Progenitor cell of endocrine pancreas (in vitro differentiated cells): ENCODE measurements around the gene NXPH4. TPM values are rescaled to one million over a fixed set of nuclear protein-coding genes. Genes with fewer than 3 reads are reported as not detected.

Experiments
- DNase-seq: peaks from one replicate; pipeline ENCODE4 v3.0.0; 2021; ENCODE audit warnings: low spot score; ENCODE audit not compliant: unreplicated experiment
- H3K27ac Mint-ChIP-seq: 2 replicates; pipeline ENCODE4 v1.8.0; 2021; ENCODE audit warnings: mild to moderate bottlenecking, moderate library complexity, mixed read lengths
- H3K27me3 Mint-ChIP-seq: 2 replicates; pipeline ENCODE4 v1.8.0; 2021; ENCODE audit warnings: mixed read lengths
- H3K36me3 Mint-ChIP-seq: 2 replicates; pipeline ENCODE4 v1.8.0; 2022; ENCODE audit warnings: mixed read lengths; ENCODE audit not compliant: insufficient read depth
- H3K4me1 Mint-ChIP-seq: 2 replicates; pipeline ENCODE4 v1.8.0; 2021; ENCODE audit warnings: low read depth, mixed read lengths
- H3K4me3 Mint-ChIP-seq: 2 replicates; pipeline ENCODE4 v1.8.0; 2021; ENCODE audit warnings: low read depth, mild to moderate bottlenecking, moderate library complexity, mixed read lengths
- H3K9me3 Mint-ChIP-seq: 2 replicates; pipeline ENCODE4 v1.8.0; 2021; ENCODE audit warnings: low read depth, mixed read lengths
- total RNA-seq: library from RNA; stranded (reverse); gene quantifications from 2 replicates; pipeline ENCODE4 v1.2.1, GENCODE V29; 2021
- TF ChIP-seq, protein P1 (sequence below): fragments of 200-600 bp; sonication (generic); IDR thresholded peaks from one replicate; pipeline ENCODE4 v1.5.0; 2021; ENCODE audit warnings: antibody characterized with exemption, mild to moderate bottlenecking; ENCODE audit not compliant: unreplicated experiment

The NXPH4 gene
- total RNA-seq, 1 donor from 2014 or later = 2.0 TPM

DNA sequence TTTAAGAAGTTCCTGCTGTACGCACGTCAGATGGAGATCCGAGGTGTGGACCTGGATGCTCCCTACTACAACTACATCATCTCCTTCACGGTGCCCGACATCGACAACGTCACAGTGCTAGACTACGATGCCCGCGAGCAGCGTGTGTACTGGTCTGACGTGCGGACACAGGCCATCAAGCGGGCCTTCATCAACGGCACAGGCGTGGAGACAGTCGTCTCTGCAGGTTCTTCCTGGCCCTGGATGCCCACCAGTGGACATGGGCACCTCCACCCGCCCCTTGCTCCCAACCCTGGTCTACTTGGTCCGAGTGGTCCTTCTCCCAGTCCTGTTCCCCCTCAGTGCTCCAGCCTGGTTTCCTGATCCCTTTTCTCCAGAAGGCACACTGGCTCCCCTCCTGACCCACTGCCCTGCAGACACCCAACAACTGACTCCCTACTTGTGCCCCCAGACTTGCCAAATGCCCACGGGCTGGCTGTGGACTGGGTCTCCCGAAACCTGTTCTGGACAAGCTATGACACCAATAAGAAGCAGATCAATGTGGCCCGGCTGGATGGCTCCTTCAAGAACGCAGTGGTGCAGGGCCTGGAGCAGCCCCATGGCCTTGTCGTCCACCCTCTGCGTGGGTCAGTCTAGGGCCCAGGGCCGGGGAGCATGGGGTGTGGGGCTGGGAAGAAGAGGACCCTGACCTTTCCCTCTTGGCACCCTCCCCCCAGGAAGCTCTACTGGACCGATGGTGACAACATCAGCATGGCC, 37.1 kb upstream of the NXPH4 start:
- Mint-ChIP-seq H3K4me3 (no peak overlapping the region), H3K36me3 (peaks cover 19% of the 10 kb centered on the region), H3K27me3 (no peaks in the 10 kb centered on the region), H3K9me3 (no peaks in the 10 kb centered on the region), H3K27ac (no peak overlapping the region), H3K4me1 (no peaks in the 10 kb centered on the region)
- TF ChIP-seq, protein P1, sequence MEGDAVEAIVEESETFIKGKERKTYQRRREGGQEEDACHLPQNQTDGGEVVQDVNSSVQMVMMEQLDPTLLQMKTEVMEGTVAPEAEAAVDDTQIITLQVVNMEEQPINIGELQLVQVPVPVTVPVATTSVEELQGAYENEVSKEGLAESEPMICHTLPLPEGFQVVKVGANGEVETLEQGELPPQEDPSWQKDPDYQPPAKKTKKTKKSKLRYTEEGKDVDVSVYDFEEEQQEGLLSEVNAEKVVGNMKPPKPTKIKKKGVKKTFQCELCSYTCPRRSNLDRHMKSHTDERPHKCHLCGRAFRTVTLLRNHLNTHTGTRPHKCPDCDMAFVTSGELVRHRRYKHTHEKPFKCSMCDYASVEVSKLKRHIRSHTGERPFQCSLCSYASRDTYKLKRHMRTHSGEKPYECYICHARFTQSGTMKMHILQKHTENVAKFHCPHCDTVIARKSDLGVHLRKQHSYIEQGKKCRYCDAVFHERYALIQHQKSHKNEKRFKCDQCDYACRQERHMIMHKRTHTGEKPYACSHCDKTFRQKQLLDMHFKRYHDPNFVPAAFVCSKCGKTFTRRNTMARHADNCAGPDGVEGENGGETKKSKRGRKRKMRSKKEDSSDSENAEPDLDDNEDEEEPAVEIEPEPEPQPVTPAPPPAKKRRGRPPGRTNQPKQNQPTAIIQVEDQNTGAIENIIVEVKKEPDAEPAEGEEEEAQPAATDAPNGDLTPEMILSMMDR = no peak
- no peak for DNase-seq

GRCh38 chr12:57180321-57180989, 36.1 kb upstream of the NXPH4 start:
- no peak for DNase-seq
- no peaks in the 10 kb centered on the region for H3K9me3 Mint-ChIP-seq
- H3K36me3 Mint-ChIP-seq = peaks cover 17% of the 10 kb centered on the region
- H3K4me1 Mint-ChIP-seq = no peaks in the 10 kb centered on the region
- H3K27me3 Mint-ChIP-seq = no peaks in the 10 kb centered on the region
- TF ChIP-seq, protein P1 = no peak
- no peak overlapping the region for H3K4me3 Mint-ChIP-seq
- no peak overlapping the region for H3K27ac Mint-ChIP-seq

DNA sequence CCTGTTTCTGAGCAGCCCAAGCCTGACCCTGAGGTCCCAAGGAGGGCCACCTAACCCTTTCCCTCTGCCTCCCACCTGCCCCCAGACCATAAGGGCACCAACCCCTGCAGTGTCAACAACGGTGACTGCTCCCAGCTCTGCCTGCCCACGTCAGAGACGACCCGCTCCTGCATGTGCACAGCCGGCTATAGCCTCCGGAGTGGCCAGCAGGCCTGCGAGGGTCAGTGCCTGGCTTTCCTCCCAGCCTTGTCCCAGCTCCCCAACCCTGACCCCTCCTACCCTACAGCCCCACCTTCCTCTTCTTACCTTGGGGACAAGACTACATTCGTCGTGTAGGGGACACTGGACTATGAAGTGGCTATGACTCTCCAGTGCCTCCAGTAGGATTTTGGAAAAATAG, 35.5 kb upstream of the NXPH4 start:
- no peak overlapping the region for H3K4me3 Mint-ChIP-seq
- DNase-seq = no peak
- H3K27me3 Mint-ChIP-seq = no peaks in the 10 kb centered on the region
- TF ChIP-seq, protein P1 = no peak
- no peaks in the 10 kb centered on the region for H3K9me3 Mint-ChIP-seq
- H3K4me1 Mint-ChIP-seq = no peaks in the 10 kb centered on the region
- peaks cover 13% of the 10 kb centered on the region for H3K36me3 Mint-ChIP-seq
- H3K27ac Mint-ChIP-seq = no peak overlapping the region

GRCh38 chr12:57181561-57182155, 34.9 kb upstream of the NXPH4 start:
- Mint-ChIP-seq H3K4me3 (no peak overlapping the region), H3K27me3 (no peaks in the 10 kb centered on the region), H3K36me3 (peaks cover 10% of the 10 kb centered on the region), H3K27ac (no peak overlapping the region), H3K4me1 (no peaks in the 10 kb centered on the region), H3K9me3 (no peaks in the 10 kb centered on the region)
- no peak for DNase-seq
- TF ChIP-seq, protein P1 = no peak

GRCh38 chr12:57182918-57183575, 33.5 kb upstream of the NXPH4 start:
- peak; percentile 71 for DNase-seq
- Mint-ChIP-seq H3K4me3 (no peak overlapping the region), H3K9me3 (no peaks in the 10 kb centered on the region), H3K4me1 (no peaks in the 10 kb centered on the region), H3K27me3 (no peaks in the 10 kb centered on the region), H3K36me3 (peaks cover 13% of the 10 kb centered on the region), H3K27ac (no peak overlapping the region)
- TF ChIP-seq, protein P1 = peak; percentile 83
